GM12864 (cell line): ENCODE data around the gene DTNB.

ENCODE experiments used
- DNase-seq: peaks from one replicate; pipeline ENCODE4 v3.0.0-alpha.2; 2011; ENCODE audit warnings: low read depth
- H3K4me3 ChIP-seq: 2 replicates; pipeline ENCODE4 v1.5.1; 2011; ENCODE audit warnings: mild to moderate bottlenecking, low read depth, low read length, control low read depth
- TF ChIP-seq, protein P1 (sequence below): IDR thresholded peaks from 2 replicates; pipeline ENCODE4 v1.5.1; 2011; ENCODE audit warnings: low read depth, mild to moderate bottlenecking, moderate library complexity, low read length, control low read depth, inconsistent platforms; ENCODE audit errors: missing control alignments

DTNB gene

GRCh38 chr2:25397777-25398176 lies 275.6 kb downstream of the DTNB start:
- no peak overlapping the region for H3K4me3 ChIP-seq
- TF ChIP-seq, protein P1, sequence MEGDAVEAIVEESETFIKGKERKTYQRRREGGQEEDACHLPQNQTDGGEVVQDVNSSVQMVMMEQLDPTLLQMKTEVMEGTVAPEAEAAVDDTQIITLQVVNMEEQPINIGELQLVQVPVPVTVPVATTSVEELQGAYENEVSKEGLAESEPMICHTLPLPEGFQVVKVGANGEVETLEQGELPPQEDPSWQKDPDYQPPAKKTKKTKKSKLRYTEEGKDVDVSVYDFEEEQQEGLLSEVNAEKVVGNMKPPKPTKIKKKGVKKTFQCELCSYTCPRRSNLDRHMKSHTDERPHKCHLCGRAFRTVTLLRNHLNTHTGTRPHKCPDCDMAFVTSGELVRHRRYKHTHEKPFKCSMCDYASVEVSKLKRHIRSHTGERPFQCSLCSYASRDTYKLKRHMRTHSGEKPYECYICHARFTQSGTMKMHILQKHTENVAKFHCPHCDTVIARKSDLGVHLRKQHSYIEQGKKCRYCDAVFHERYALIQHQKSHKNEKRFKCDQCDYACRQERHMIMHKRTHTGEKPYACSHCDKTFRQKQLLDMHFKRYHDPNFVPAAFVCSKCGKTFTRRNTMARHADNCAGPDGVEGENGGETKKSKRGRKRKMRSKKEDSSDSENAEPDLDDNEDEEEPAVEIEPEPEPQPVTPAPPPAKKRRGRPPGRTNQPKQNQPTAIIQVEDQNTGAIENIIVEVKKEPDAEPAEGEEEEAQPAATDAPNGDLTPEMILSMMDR, result no peak
- DNase-seq, result no peak

- H3K4me3 ChIP-seq, result no peak overlapping the region
- TF ChIP-seq, protein P1, result no peak
- no peak for DNase-seq
Measured at GRCh38 chr2:25389161-25389560, 284.2 kb downstream of the DTNB start.

- TF ChIP-seq, protein P1, result no peak
- DNase-seq, result no peak
- H3K4me3 ChIP-seq, result no peak overlapping the region
Measured at GRCh38 chr2:25388491-25388890, 284.9 kb downstream of the DTNB start.

GRCh38 chr2:25387876-25388449 lies 285.4 kb downstream of the DTNB start:
- H3K4me3 ChIP-seq, result no peak overlapping the region; the same call in none of the 2 replicates
- TF ChIP-seq, protein P1, result no peak
- no peak for DNase-seq

- no peak overlapping the region; the same call in 1 of the 2 replicates for H3K4me3 ChIP-seq
- TF ChIP-seq, protein P1, result no peak
- no peak for DNase-seq
Measured at GRCh38 chr2:25386971-25387875, 286.2 kb downstream of the DTNB start.

- TF ChIP-seq, protein P1, result no peak
- no peak overlapping the region for H3K4me3 ChIP-seq
- DNase-seq, result no peak
Measured at GRCh38 chr2:25385910-25386309, 287.5 kb downstream of the DTNB start.
